ENCODE measurements around the gene SPRED2.

The SPRED2 gene

DNA sequence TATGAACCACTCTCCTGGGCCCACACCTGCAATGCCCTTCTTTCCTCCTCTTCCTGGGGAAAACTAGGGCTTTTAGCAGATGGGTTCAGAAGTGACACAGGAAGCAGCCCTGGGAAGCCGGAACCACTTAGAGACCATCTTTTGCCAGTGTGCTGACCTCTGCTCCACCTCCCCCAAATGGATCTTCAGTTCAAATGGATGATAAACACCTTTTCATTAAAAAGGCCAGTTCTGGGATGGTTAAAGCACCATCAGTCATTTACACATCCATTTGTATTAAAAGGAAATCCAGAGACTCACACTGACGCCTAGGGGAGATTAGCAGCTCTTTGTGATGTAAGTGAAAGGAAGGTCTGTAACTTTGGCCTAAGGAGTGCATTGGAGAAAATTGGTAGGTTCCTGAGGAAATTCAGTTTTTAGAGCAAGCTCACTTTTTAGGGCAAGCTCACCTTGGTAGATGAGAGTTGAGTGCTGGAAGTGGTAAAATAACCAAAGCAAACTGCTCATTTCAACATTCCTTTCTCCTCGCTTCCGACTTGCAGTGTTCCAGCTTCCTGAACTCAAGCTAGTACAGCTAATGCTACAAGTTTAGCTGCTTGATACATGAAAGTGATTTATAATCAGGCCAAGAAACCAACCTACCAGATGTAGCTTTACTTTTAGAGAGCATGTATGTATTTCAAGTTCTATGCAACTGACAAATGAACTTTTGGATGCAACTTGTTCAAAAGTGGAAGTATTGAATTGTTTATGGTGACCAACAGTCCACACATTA is 157.1 kb downstream of the SPRED2 start:
- TF ChIP-seq, protein P1, sequence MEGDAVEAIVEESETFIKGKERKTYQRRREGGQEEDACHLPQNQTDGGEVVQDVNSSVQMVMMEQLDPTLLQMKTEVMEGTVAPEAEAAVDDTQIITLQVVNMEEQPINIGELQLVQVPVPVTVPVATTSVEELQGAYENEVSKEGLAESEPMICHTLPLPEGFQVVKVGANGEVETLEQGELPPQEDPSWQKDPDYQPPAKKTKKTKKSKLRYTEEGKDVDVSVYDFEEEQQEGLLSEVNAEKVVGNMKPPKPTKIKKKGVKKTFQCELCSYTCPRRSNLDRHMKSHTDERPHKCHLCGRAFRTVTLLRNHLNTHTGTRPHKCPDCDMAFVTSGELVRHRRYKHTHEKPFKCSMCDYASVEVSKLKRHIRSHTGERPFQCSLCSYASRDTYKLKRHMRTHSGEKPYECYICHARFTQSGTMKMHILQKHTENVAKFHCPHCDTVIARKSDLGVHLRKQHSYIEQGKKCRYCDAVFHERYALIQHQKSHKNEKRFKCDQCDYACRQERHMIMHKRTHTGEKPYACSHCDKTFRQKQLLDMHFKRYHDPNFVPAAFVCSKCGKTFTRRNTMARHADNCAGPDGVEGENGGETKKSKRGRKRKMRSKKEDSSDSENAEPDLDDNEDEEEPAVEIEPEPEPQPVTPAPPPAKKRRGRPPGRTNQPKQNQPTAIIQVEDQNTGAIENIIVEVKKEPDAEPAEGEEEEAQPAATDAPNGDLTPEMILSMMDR (conservative IDR thresholded peaks at IDR 0.05; ENCODE audit: low read depth, low read length): no peak
- no peak overlapping the region for H3K4me3 ChIP-seq (ENCODE audit: low read length)
- no peak for DNase-seq (ENCODE audit: low read depth)

DNA sequence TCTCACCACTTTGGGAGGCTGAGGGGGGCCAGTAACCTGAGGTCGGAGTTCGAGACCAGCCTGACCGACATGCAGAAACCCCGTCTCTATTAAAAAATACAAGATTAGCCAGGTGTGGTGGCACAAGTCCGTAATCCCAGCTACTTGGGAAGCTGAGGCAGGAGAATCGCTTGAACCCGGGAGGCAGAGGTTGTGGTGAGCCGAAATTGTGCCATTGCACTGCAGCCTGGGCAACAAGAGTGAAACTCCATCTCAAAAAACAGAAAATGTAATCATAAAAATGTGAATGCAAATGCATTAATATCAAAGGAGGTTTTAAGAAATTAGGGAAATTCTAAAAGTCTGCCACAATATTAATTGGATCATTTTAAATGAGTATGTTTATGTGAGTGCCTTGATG is 159.1 kb downstream of the SPRED2 start:
- no peak overlapping the region for H3K4me3 ChIP-seq (ENCODE audit: low read length)
- TF ChIP-seq, protein P1 (conservative IDR thresholded peaks at IDR 0.05; ENCODE audit: low read depth, low read length): no peak
- DNase-seq (ENCODE audit: low read depth): no peak

DNA sequence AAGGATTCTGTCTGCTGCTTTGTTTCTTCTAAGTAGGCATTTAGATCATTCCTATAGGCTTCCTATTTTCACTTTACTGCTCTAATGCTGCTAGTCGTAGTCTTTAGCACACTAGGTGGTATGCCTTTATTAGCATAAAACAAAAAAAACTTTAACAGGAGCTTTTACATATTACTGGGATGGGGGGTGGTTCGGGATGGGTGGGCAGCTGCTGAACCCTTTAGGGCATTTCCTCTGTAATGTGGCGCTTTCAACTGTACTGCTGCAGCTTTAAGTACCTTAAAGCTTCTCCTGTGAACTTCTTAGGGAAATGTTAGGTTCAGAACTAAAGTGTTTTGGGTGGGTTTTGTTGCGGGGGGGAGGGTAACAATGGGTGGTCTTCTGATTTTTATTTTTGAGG is 163.4 kb downstream of the SPRED2 start:
- TF ChIP-seq, protein P1 (conservative IDR thresholded peaks at IDR 0.05; ENCODE audit: low read depth, low read length): no peak
- no peak overlapping the region for H3K4me3 ChIP-seq (ENCODE audit: low read length)
- DNase-seq (ENCODE audit: low read depth): no peak

DNA sequence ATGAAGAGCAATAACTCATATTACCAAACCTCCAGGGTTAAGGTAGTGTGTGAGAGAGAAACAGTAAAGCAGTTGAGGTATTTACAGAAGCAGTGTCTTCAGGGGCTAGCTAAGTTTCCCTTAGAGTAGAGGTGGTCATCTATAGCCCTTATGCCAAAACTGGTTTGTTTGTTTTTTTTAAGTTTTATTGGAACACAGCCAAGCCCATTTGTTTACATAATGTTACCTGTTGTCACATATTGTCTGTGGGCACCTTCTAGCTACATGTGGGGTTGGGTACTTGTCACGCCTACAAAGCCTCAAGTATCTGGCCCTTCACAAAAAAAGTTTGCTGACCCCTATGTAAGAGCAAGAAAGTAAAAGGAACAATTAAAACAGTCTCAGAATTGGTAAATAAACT is 165.4 kb downstream of the SPRED2 start:
- DNase-seq (ENCODE audit: low read depth): no peak
- TF ChIP-seq, protein P1 (conservative IDR thresholded peaks at IDR 0.05; ENCODE audit: low read depth, low read length): no peak
- no peak overlapping the region for H3K4me3 ChIP-seq (ENCODE audit: low read length)

DNA sequence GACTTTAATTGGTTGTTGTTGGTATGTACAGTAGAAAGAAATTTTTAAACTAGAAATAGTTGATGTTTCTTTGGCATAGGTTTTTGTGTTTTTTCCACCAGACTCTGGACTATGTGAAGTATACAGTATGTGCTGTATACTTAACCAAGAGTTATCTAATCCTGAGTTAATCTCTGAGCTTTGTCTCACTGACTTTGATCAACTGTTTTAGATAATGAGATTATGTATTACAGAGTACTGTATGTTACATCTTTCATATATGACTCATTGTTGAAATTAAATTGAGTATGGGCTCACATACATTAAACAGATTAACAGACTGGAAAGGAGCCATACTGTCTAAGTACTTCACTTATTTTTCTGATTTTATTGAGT is 166.7 kb downstream of the SPRED2 start:
- TF ChIP-seq, protein P1 (conservative IDR thresholded peaks at IDR 0.05; ENCODE audit: low read depth, low read length): no peak
- DNase-seq (ENCODE audit: low read depth): peak; percentile 41
- no peak overlapping the region for H3K4me3 ChIP-seq (ENCODE audit: low read length)

DNA sequence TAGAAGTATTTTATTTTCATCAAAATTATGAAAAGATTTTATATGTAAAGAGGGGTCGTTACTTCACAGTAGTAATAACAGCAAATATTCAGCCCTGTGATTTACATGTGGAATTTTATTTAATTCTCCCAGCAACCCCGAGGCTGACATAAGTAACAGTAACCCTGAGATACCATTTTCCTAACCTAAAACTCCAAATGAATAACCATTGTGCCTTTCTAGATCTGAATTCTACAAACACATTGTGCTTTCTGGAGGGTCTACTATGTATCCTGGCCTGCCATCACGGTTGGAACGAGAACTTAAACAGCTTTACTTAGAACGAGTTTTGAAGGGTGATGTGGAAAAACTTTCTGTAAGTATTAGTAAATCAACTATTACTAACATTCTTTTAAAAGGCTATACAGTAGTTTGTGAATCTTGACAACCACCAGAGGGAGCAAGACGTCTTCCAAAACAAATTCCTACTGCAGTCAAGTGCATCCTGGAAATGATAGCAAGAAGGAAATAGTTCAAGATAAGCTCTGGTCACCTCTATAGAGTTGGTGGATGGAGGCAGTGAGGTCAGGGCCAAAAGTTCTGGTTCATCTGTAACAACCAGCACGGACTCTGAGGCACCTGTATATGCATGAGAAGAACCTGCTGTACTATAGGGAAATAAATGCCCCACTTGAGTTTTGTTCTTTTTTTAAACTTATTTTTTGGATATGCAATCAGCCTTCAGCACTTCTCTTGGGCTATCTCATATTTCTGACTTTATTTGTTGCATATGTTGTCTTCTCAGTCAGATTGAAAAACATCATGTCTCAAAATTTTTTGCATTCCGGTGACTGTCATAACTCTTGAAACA is 167.4 kb downstream of the SPRED2 start:
- no peak overlapping the region for H3K4me3 ChIP-seq (ENCODE audit: low read length)
- peak; percentile 60 for DNase-seq (ENCODE audit: low read depth)
- TF ChIP-seq, protein P1 (conservative IDR thresholded peaks at IDR 0.05; ENCODE audit: low read depth, low read length): peak; percentile 66

Measured in retinal pigment epithelial cell (primary cell).